K562 (cell line): Measurements from ENCODE around the gene OTX2. TPM values are rescaled to one million over a fixed set of nuclear protein-coding genes. Genes with fewer than 3 reads are reported as not detected.

ENCODE experiments used
- ATAC-seq: fragments of 200-7000 bp; cut with Tn5 transposase; 3 replicates; pipeline ENCODE4 v1.9.1; 2020; ENCODE audit warnings: moderate library complexity
- BruUV-seq: library from RNA; stranded (reverse); fragments of 400-500 nt; replicated peaks from 2 replicates; lab custom pipeline; 2021; lab: Mats Ljungman, UMichigan
- CTCF ChIA-PET: fragments of 300-600 bp; formaldehyde crosslinking; extraction: SDS; loops from one replicate; lab custom pipeline; 2021; ENCODE audit warnings: low intra/inter-chr PET ratio; lab: Yijun Ruan, JAX
- POLR2A ChIA-PET: fragments of 300-600, 350-650 bp; sonication (Branson Sonifier 250); formaldehyde crosslinking; extraction: SDS; loops from one replicate; lab custom pipeline; 2021; ENCODE audit warnings: antibody characterized with exemption, inconsistent platforms; lab: Yijun Ruan, JAX
- DNase-seq, 4 experiments: peaks; one replicate each; pipeline versions ENCODE4 v3.0.0 to v3.0.0-alpha.2; 2011 to 2018; ENCODE audit warnings: low spot score in 3 of 4, mixed read lengths in 3 of 4; ENCODE audit errors: extremely low read depth in 1 of 4
- FAIRE-seq: peaks from 2 replicates; lab custom pipeline; 2011; peaks lifted over from hg19 to GRCh38; lab: Jason Lieb, UNC
- H2AFZ ChIP-seq: 2 replicates; pipeline ENCODE4 v1.6.0; 2011; ENCODE audit warnings: low read depth, low read length, control low read depth, inconsistent platforms
- H3K27ac ChIP-seq: fragments of 200-600 bp; 3 replicates; pipeline ENCODE4 v1.8.0; 2011; ENCODE audit warnings: low read depth, mild to moderate bottlenecking, control low read depth, inconsistent platforms, low read length, moderate library complexity, mixed read lengths; ENCODE audit errors: extremely low read depth
- H3K27me3 ChIP-seq, 2 experiments: fragments of 300-600 bp in 1 of 2; 2 replicates in 1 of 2; 3 replicates in 1 of 2; pipeline versions ENCODE4 v1.6.0 to v1.8.0; 2011; ENCODE audit warnings: inconsistent platforms in 2 of 2, low read length in 2 of 2, mild to moderate bottlenecking in 1 of 2, mixed read lengths in 1 of 2, moderate library complexity in 1 of 2; ENCODE audit not compliant: control insufficient read depth in 2 of 2, insufficient read depth in 2 of 2
- H3K36me3 ChIP-seq: fragments of 300-600 bp; 3 replicates; pipeline ENCODE4 v1.8.0; 2011; ENCODE audit warnings: mild to moderate bottlenecking, low read length, inconsistent platforms; ENCODE audit not compliant: control insufficient read depth, insufficient read depth
- H3K4me1 ChIP-seq, 2 experiments: fragments of 200-600 bp in 1 of 2; replicated peaks in 1 of 2; 2 replicates in 1 of 2; 3 replicates in 1 of 2; pipeline versions ENCODE4 v1.5.1 to v1.8.0; 2011; ENCODE audit warnings: inconsistent platforms in 2 of 2, low read length in 2 of 2, mild to moderate bottlenecking in 1 of 2, mixed read lengths in 1 of 2, moderate library complexity in 1 of 2; ENCODE audit not compliant: control insufficient read depth in 2 of 2, insufficient read depth in 2 of 2
- H3K4me2 ChIP-seq: 2 replicates; pipeline ENCODE4 v1.6.1; 2011; ENCODE audit warnings: low read length, control low read depth, inconsistent platforms, mixed read lengths; ENCODE audit not compliant: insufficient read depth
- H3K4me3 ChIP-seq: fragments of 200-600 bp; sonication (generic), shearing (Covaris generic); 2 replicates; pipeline ENCODE4 v1.5.1; 2016; ENCODE audit warnings: control low read depth, inconsistent platforms
- H3K79me2 ChIP-seq: fragments of 200-600 bp; 3 replicates; pipeline ENCODE4 v1.8.0; 2011; ENCODE audit warnings: low read length, inconsistent platforms; ENCODE audit not compliant: control insufficient read depth, insufficient read depth
- H3K9ac ChIP-seq, 2 experiments: 2 replicates each; pipeline versions ENCODE4 v1.6.0 to v1.6.1; 2011; ENCODE audit warnings: low read depth in 2 of 2, low read length in 2 of 2, control low read depth in 1 of 2, inconsistent platforms in 1 of 2, mild to moderate bottlenecking in 1 of 2, mixed read lengths in 1 of 2; ENCODE audit not compliant: insufficient read depth in 1 of 2
- H3K9me1 ChIP-seq: one replicate; pipeline ENCODE4 v1.6.0; 2011; ENCODE audit warnings: inconsistent platforms, mild to moderate bottlenecking, low read length, moderate library complexity; ENCODE audit not compliant: control insufficient read depth, insufficient read depth
- H3K9me3 ChIP-seq: replicated peaks from 2 replicates; pipeline ENCODE4 v1.5.1; 2011; ENCODE audit warnings: low read depth, low read length, inconsistent platforms; ENCODE audit not compliant: control insufficient read depth, insufficient read depth
- H4K20me1 ChIP-seq: replicated peaks from 2 replicates; pipeline ENCODE4 v1.6.1; 2011; ENCODE audit warnings: low read length, inconsistent platforms, mixed read lengths; ENCODE audit not compliant: control insufficient read depth, insufficient read depth
- ARID2 ChIP-seq: fragments of 450-650 bp; IDR thresholded peaks from 2 replicates; pipeline ENCODE4 v1.6.1; 2017; ENCODE audit warnings: antibody characterized with exemption, mild to moderate bottlenecking
- BMI1 ChIP-seq: fragments of 150-350 bp; IDR thresholded peaks from 2 replicates; pipeline ENCODE4 v1.6.1; 2014; ENCODE audit warnings: low read length
- CBX5 ChIP-seq: IDR thresholded peaks from 2 replicates; pipeline ENCODE4 v1.6.1; 2014; ENCODE audit warnings: low read depth, borderline replicate concordance
- CHD2 ChIP-seq: IDR thresholded peaks from 2 replicates; pipeline ENCODE4 v1.6.1; 2011; ENCODE audit warnings: low read depth, low read length
- EP300 ChIP-seq: IDR thresholded peaks from 2 replicates; pipeline ENCODE4 v1.6.1; 2012; ENCODE audit warnings: low read length, improper control_type of control experiment
- GTF2A2 ChIP-seq: IDR thresholded peaks from 2 replicates; pipeline ENCODE4 v1.6.1; 2016; ENCODE audit warnings: mild to moderate bottlenecking, missing genetic modification characterization, missing compliant biosample characterization
- IFI16 ChIP-seq: fragments of 250-450 bp; sonication (Bioruptor Pico); IDR thresholded peaks from 2 replicates; pipeline ENCODE4 v2.1.2; 2022; ENCODE audit warnings: mild to moderate bottlenecking, inconsistent platforms
- KDM4B ChIP-seq, 2 experiments: fragments of 450-650 bp in 1 of 2; sonication (generic) in 1 of 2; IDR thresholded peaks; 2 replicates each; pipeline ENCODE4 v1.6.1; 2016 to 2017; ENCODE audit warnings: borderline replicate concordance in 2 of 2, antibody characterized with exemption in 1 of 2, low read depth in 1 of 2, mild to moderate bottlenecking in 1 of 2
- PURB ChIP-seq: sonication (generic); formaldehyde crosslinking; IDR thresholded peaks from 2 replicates; pipeline ENCODE4 v1.9.0; 2021; ENCODE audit warnings: low read depth, mild to moderate bottlenecking, missing genetic modification reagents
- RBFOX2 ChIP-seq: fragments of 200-400 bp; formaldehyde crosslinking; IDR thresholded peaks from 2 replicates; pipeline ENCODE4 v1.6.1; 2017; ENCODE audit warnings: low read depth, mild to moderate bottlenecking, low read length, moderate library complexity
- RBM22 ChIP-seq: fragments of 200-400 bp; formaldehyde crosslinking; IDR thresholded peaks from 2 replicates; pipeline ENCODE4 v1.6.1; 2018; ENCODE audit warnings: low read length, low read depth; ENCODE audit not compliant: poor library complexity, severe bottlenecking
- RFX7 ChIP-seq: fragments of 250-450 bp; sonication (Bioruptor Pico); IDR thresholded peaks from 2 replicates; pipeline ENCODE4 v1.5.1; 2021; ENCODE audit warnings: mild to moderate bottlenecking
- ZC3H8 ChIP-seq: fragments of 450-650 bp; IDR thresholded peaks from 2 replicates; pipeline ENCODE4 v1.6.1; 2017
- ZNF239 ChIP-seq: fragments of 250-450 bp; sonication (Bioruptor Pico); IDR thresholded peaks from 2 replicates; pipeline ENCODE4 v1.4.0; 2020; ENCODE audit warnings: mild to moderate bottlenecking
- ZNF436 ChIP-seq: fragments of 250-450, 450-650 bp; sonication (Bioruptor Pico); formaldehyde crosslinking; IDR thresholded peaks from 2 replicates; pipeline ENCODE4 v1.7.0; 2020; ENCODE audit warnings: mild to moderate bottlenecking
- ZNF785 ChIP-seq: fragments of 250-450 bp; sonication (Bioruptor Pico); IDR thresholded peaks from 2 replicates; pipeline ENCODE4 v1.4.0; 2020; ENCODE audit warnings: mild to moderate bottlenecking
- WGBS: fragments of 100-300 bp; shearing (Covaris generic); methylation state at CpG from one replicate; pipeline ENCODE4 v1.1.6; 2016; ENCODE audit warnings: low coverage, mixed read lengths; ENCODE audit not compliant: insufficient coverage; ENCODE audit errors: missing lambda C conversion rate; 5-methylcytosine and 5-hydroxymethylcytosine counted together
- in situ Hi-C: fragments of 300-500 bp; cut with MboI; formaldehyde crosslinking; loops from 4 replicates; pipeline ENCODE4 v1.15.0; 2018; ENCODE audit warnings: inconsistent platforms, mixed read lengths
- intact Hi-C: fragments of 100-400 bp; cut with micrococcal nuclease; formaldehyde crosslinking; loops from 2 replicates; pipeline ENCODE4 v1.14.2; 2022
- polyA plus RNA-seq, 8 experiments: library from polyadenylated mRNA; depleted of rRNA in 4 of 8; stranded (reverse) in 5 of 8; unstranded in 3 of 8; fragments of >200 nt; fragmentation: Nextera tagmentation in 2 of 8; fragmentation: Illumina TruSeq in 1 of 8; extraction: Ambion mirVana in 2 of 8; extraction: Trizol in 1 of 8; gene quantifications; 2 replicates each; pipeline versions ENCODE4 v1.2.1 to v1.2.3, GENCODE V29; 2011 to 2014; ENCODE audit warnings: inconsistent platforms in 1 of 8, missing spikeins in 1 of 8
- total RNA-seq, 7 experiments: library from RNA; depleted of rRNA in 6 of 7; stranded (reverse); fragments of >200 nt in 6 of 7; fragmentation: Illumina TruSeq in 2 of 7; extraction: Trizol in 2 of 7; gene quantifications; 2 replicates each; pipeline versions ENCODE4 v1.2.1 to v1.2.3, GENCODE V29; 2011 to 2021; ENCODE audit warnings: low replicate concordance in 1 of 7
- TF ChIP-seq, protein P1 (sequence below): fragments of 450-650 bp; IDR thresholded peaks from 2 replicates; pipeline ENCODE4 v1.6.1; 2014; ENCODE audit warnings: low read depth, mild to moderate bottlenecking, moderate library complexity, borderline replicate concordance

OTX2 gene
- total and polyA plus RNA-seq, 9 of the 15 experiments (the other 6 are each of a cell fraction or from before 2014, with no cell fraction given), result not detected

DNA sequence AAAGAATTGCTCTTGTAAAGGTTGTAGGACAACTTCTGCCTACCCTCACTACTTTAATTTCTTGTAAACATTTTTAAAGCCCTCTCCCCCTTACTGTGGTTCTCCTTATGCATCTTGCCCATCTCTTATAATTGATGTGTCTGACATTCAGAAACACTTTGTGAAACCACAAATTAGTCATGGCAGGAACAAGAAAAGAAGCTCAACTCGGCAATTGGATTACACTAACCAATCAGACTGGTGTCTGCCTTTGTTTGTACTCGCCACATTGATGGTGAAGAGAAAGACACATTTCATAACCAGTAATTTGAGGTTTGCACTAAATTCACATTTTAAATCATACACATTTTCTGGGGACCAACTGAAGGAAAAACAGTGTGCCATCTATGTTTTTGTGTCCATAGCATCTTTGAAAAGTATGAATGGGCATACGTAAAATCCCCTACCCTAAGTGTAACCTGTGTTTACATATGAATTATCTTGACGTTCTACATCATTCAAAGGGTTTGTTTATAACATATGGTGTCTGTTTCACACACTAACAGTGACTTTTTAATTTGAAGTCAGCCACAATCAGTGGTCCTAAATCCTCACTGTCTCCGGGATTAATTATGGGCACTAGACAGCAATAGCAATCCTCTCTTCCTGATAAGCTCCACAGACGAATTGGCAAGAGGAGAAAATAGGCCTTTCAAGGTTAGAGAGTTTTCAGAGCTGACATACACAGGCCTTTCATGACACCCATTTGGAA lies 49.9 kb downstream of the OTX2 start:
- no peaks in the 10 kb centered on the region for H3K79me2 ChIP-seq
- WGBS, result 2% methylated on average over 6 of the region's 6 CpGs
- no peak overlapping the region for H3K27ac ChIP-seq
- no peak overlapping the region for H3K9ac ChIP-seq
- DNase-seq, result no peak
- ChIA-PET CTCF (no interaction called here), POLR2A (interaction anchor here (0.7 kb wide), 1 partner anchor 232 kb away, joined by 3 read pairs; no protein-coding TSS in a partner anchor)
- no peak overlapping the region for H3K4me2 ChIP-seq
- no peak for FAIRE-seq
- in situ Hi-C loops (no loop called here), intact Hi-C loops (no loop called here)
- no peaks in the 10 kb centered on the region for H4K20me1 ChIP-seq
- ATAC-seq, result no peak
- H3K9me3 ChIP-seq, result no peaks in the 10 kb centered on the region
- no peak overlapping the region for H2AFZ ChIP-seq
- H3K9me1 ChIP-seq, result no peaks in the 10 kb centered on the region
- no peaks in the 10 kb centered on the region; a peak in 1 of 5 replicates for H3K27me3 ChIP-seq
- BruUV-seq, result no TSS peak
- H3K36me3 ChIP-seq, result no peaks in the 10 kb centered on the region
- no peak overlapping the region for H3K4me3 ChIP-seq
- TF ChIP-seq RFX7 (CRISPR knock-in tag) (no peak), KDM4B (IDR thresholded peaks at IDR 0.05; ENCODE audit: borderline replicate concordance in 2 of 2, low read depth in 1 of 2) (no peak), EP300 (no peak)
- no peaks in the 10 kb centered on the region for H3K4me1 ChIP-seq

DNA sequence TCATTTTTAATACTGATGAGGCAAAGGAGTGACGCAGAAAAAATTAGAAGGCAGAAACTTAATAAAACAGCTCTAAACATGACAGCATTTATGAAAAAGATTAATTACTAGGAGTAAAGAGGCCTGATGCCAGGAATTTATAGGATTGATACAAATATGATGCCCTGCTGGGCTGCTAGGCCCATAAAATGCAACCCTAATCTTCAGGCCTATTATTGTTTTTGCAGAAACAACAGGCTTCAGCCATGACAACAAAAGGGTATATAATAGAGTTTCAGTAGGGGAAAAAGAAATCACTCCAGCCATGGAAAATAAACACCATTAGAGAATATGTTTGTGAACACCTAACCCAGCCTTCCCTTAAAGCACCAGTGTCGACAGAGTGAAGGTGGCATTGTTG lies 50.6 kb downstream of the OTX2 start:
- no peaks in the 10 kb centered on the region for H3K9me3 ChIP-seq
- H3K79me2 ChIP-seq, result no peaks in the 10 kb centered on the region
- ATAC-seq (no peak), FAIRE-seq (no peak), DNase-seq (no peak)
- WGBS, result 0% methylated on average over 2 of the region's 2 CpGs
- H3K27me3 ChIP-seq, result no peaks in the 10 kb centered on the region; a peak in 1 of 5 replicates
- intact Hi-C loops (no loop called here), in situ Hi-C loops (no loop called here)
- H3K4me3 ChIP-seq, result no peak overlapping the region
- H3K9me1 ChIP-seq, result no peaks in the 10 kb centered on the region
- H3K27ac ChIP-seq, result no peak overlapping the region
- no peak overlapping the region for H3K9ac ChIP-seq
- H3K4me2 ChIP-seq, result no peak overlapping the region
- no TSS peak for BruUV-seq
- ChIA-PET CTCF (no interaction called here), POLR2A (interaction anchor here (0.7 kb wide), 1 partner anchor 233 kb away, joined by 3 read pairs; no protein-coding TSS in a partner anchor)
- H4K20me1 ChIP-seq, result no peaks in the 10 kb centered on the region
- H2AFZ ChIP-seq, result no peak overlapping the region
- H3K4me1 ChIP-seq, result no peaks in the 10 kb centered on the region
- no peaks in the 10 kb centered on the region for H3K36me3 ChIP-seq
- TF ChIP-seq, protein P1, sequence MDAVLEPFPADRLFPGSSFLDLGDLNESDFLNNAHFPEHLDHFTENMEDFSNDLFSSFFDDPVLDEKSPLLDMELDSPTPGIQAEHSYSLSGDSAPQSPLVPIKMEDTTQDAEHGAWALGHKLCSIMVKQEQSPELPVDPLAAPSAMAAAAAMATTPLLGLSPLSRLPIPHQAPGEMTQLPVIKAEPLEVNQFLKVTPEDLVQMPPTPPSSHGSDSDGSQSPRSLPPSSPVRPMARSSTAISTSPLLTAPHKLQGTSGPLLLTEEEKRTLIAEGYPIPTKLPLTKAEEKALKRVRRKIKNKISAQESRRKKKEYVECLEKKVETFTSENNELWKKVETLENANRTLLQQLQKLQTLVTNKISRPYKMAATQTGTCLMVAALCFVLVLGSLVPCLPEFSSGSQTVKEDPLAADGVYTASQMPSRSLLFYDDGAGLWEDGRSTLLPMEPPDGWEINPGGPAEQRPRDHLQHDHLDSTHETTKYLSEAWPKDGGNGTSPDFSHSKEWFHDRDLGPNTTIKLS, result no peak
- TF ChIP-seq ZNF785 (CRISPR knock-in tag) (no peak), CBX5 (no peak), RBM22 (no peak), ZNF436 (no peak), ZNF239 (no peak), CHD2 (no peak), BMI1 (no peak), ARID2 (no peak), PURB (CRISPR knock-in tag) (no peak), IFI16 (CRISPR knock-in tag) (no peak), GTF2A2 (no peak), RBFOX2 (no peak), ZC3H8 (no peak)
